Left lobe of liver (tissue), 2 donors: ENCODE results near the gene CD58. TPM values are rescaled to one million over a fixed set of nuclear protein-coding genes. Genes with fewer than 3 reads are reported as not detected.

Experiments used
- ATAC-seq: fragments of 200-7000 bp; cut with Tn5 transposase; one replicate; pipeline ENCODE4 v1.9.1; 2020; ENCODE audit warnings: mild to moderate bottlenecking, moderate library complexity
- DNase-seq: peaks from one replicate; pipeline ENCODE4 v3.0.0-alpha.2; 2020; ENCODE audit warnings: low spot score
- total RNA-seq: library from RNA; stranded (reverse); gene quantifications from one replicate; pipeline ENCODE4 v1.2.1, GENCODE V29; 2021
- donor health status: DM: no; HTN: no; CAD: no; lungs with moderate emphysema.
- donor health status: DM: no; HTN: yes; CAD: no.

The CD58 gene
- total RNA-seq, 1 donor from 2014 or later = 2.7 TPM

GRCh38 chr1:116496898-116497297 is 73.9 kb downstream of the CD58 start:
- no peak for ATAC-seq
- no peak for DNase-seq

- peak; percentile 86 for DNase-seq
- ATAC-seq = peak; percentile 58
Observed at GRCh38 chr1:116496380-116496779, 74.4 kb downstream of the CD58 start.

GRCh38 chr1:116495535-116495934 is 75.3 kb downstream of the CD58 start:
- ATAC-seq = peak; percentile 56
- peak; percentile 87 for DNase-seq

GRCh38 chr1:116494745-116495144 is 76.1 kb downstream of the CD58 start:
- peak; percentile 65 for ATAC-seq
- peak; percentile 83 for DNase-seq

GRCh38 chr1:116494353-116494692 is 76.5 kb downstream of the CD58 start:
- ATAC-seq (peak; percentile 4), DNase-seq (no peak)

- DNase-seq = peak; percentile 62
- peak; percentile 19 for ATAC-seq
Observed at GRCh38 chr1:116493484-116494352, 77.1 kb downstream of the CD58 start.

- DNase-seq (no peak), ATAC-seq (no peak)
Observed at GRCh38 chr1:116493036-116493435, 77.8 kb downstream of the CD58 start.

GRCh38 chr1:116492358-116492811 is 78.4 kb downstream of the CD58 start:
- ATAC-seq = no peak

GRCh38 chr1:116491700-116492357 is 79.0 kb downstream of the CD58 start:
- DNase-seq = no peak
- no peak for ATAC-seq

More at GRCh38 chr1:116492358-116492811, 78.4 kb downstream of the CD58 start:
- no peak for DNase-seq

- ATAC-seq = peak; percentile 47
- no peak for DNase-seq
Observed at GRCh38 chr1:116490588-116490987, 80.2 kb downstream of the CD58 start.

GRCh38 chr1:116489231-116489697 is 81.6 kb downstream of the CD58 start:
- DNase-seq (no peak), ATAC-seq (no peak)

GRCh38 chr1:116488071-116488470 is 82.8 kb downstream of the CD58 start:
- DNase-seq (no peak), ATAC-seq (no peak)

- ATAC-seq (no peak), DNase-seq (no peak)
Observed at GRCh38 chr1:116487583-116487982, 83.2 kb downstream of the CD58 start.

GRCh38 chr1:116487031-116487430 is 83.8 kb downstream of the CD58 start:
- DNase-seq = no peak
- ATAC-seq = no peak

- ATAC-seq (no peak), DNase-seq (no peak)
Observed at GRCh38 chr1:116486424-116486823, 84.4 kb downstream of the CD58 start.

GRCh38 chr1:116485976-116486375 is 84.8 kb downstream of the CD58 start:
- ATAC-seq (no peak), DNase-seq (no peak)

- ATAC-seq (peak; percentile 97), DNase-seq (peak; percentile 81)
Observed at GRCh38 chr1:116485071-116485735, 85.6 kb downstream of the CD58 start.

GRCh38 chr1:116483481-116484309 is 87.1 kb downstream of the CD58 start:
- no peak for ATAC-seq
- no peak for DNase-seq

- ATAC-seq = no peak
- no peak for DNase-seq
Observed at GRCh38 chr1:116482490-116482889, 88.3 kb downstream of the CD58 start.

- no peak for DNase-seq
- ATAC-seq = no peak
Observed at GRCh38 chr1:116481934-116482333, 88.9 kb downstream of the CD58 start.

- ATAC-seq (no peak), DNase-seq (no peak)
Observed at GRCh38 chr1:116478621-116479020, 92.2 kb downstream of the CD58 start.
